Activated CD4-positive, alpha-beta T cell treated with anti-CD3 and anti-CD28 coated beads, Interleukin-2, amount 50 U/mL, for 4 hours (primary cell): Measurements from ENCODE around the gene MRPS18B.
"Not testable (repeated sequence)": the region's sequence is repeated elsewhere in the genome, so short reads cannot be mapped to it uniquely, and the experiment has no call there.

Experiments
- DNase-seq, 2 experiments: peaks; one replicate each; pipeline ENCODE4 v3.0.0-alpha.2; 2020

MRPS18B gene

GRCh38 chr6:30645989-30646388, 28.3 kb downstream of the MRPS18B start:
- no peak for DNase-seq

GRCh38 chr6:30646450-30647241, 29.0 kb downstream of the MRPS18B start, which contains the start of gene C6orf136:
TSS of gene C6orf136 (plus strand) at chr6:30647133. CDS start at chr6:30647232, 99 bp downstream.
- peak; percentile 90 to 92 for DNase-seq

- peak; percentile 50 to 69 for DNase-seq
Observed at GRCh38 chr6:30647242-30648116, 29.8 kb downstream of the MRPS18B start.

GRCh38 chr6:30651143-30651542, 33.5 kb downstream of the MRPS18B start:
- no peak for DNase-seq

GRCh38 chr6:30654798-30655742, 37.4 kb downstream of the MRPS18B start:
- no peak for DNase-seq

- DNase-seq = no peak
Observed at GRCh38 chr6:30655743-30656094, 38.1 kb downstream of the MRPS18B start.

- DNase-seq = no peak
Observed at GRCh38 chr6:30656513-30656912, 38.9 kb downstream of the MRPS18B start.

- DNase-seq = no peak
Observed at GRCh38 chr6:30657454-30657853, 39.8 kb downstream of the MRPS18B start.

GRCh38 chr6:30657922-30658321, 40.3 kb downstream of the MRPS18B start:
- DNase-seq = not testable (repeated sequence)

GRCh38 chr6:30664994-30665767, 47.5 kb downstream of the MRPS18B start:
- no peak for DNase-seq

- DNase-seq = peak; percentile 34 to 48
Observed at GRCh38 chr6:30666300-30666699, 48.7 kb downstream of the MRPS18B start.

- DNase-seq = no peak
Observed at GRCh38 chr6:30670760-30671527, 53.3 kb downstream of the MRPS18B start.

- peak; percentile 86 to 87 for DNase-seq
Observed at GRCh38 chr6:30672445-30673253, 55.0 kb downstream of the MRPS18B start, which contains the start of gene DHX16. TSS of gene DHX16 (minus strand) at chr6:30673006. CDS start at chr6:30672841, 165 bp downstream.
